NCI-H82 treated with DMSO at 0.1 percent for 48 hours (cell line): ENCODE results near the gene CDS2.

ENCODE experiments used
- DNase-seq: peaks from one replicate; lab custom pipeline; 2025; ENCODE audit not compliant: unreplicated experiment; lab: John Stamatoyannopoulos, UW

Gene CDS2

GRCh38 chr20:5178046-5178445, 51.2 kb downstream of the CDS2 start:
- no peak for DNase-seq

- DNase-seq: no peak
Measured at GRCh38 chr20:5180421-5180820, 53.6 kb downstream of the CDS2 start.

GRCh38 chr20:5180933-5181332, 54.1 kb downstream of the CDS2 start:
- no peak for DNase-seq

- DNase-seq: no peak
Measured at GRCh38 chr20:5181492-5181891, 54.7 kb downstream of the CDS2 start.

GRCh38 chr20:5181958-5182357, 55.1 kb downstream of the CDS2 start:
- DNase-seq: no peak

- no peak for DNase-seq
Measured at GRCh38 chr20:5182615-5183254, 55.9 kb downstream of the CDS2 start.

- no peak for DNase-seq
Measured at GRCh38 chr20:5183731-5184474, 57.1 kb downstream of the CDS2 start.

GRCh38 chr20:5184684-5185083, 57.9 kb downstream of the CDS2 start:
- no peak for DNase-seq

- no peak for DNase-seq
Measured at GRCh38 chr20:5187122-5187521, 60.3 kb downstream of the CDS2 start.

- no peak for DNase-seq
Measured at GRCh38 chr20:5188736-5189135, 61.9 kb downstream of the CDS2 start.

- no peak for DNase-seq
Measured at GRCh38 chr20:5189917-5190316, 63.1 kb downstream of the CDS2 start.

- no peak for DNase-seq
Measured at GRCh38 chr20:5190444-5190843, 63.6 kb downstream of the CDS2 start.

GRCh38 chr20:5191829-5192569, 65.2 kb downstream of the CDS2 start:
- DNase-seq: peak; percentile 59

GRCh38 chr20:5192570-5193431, 66.0 kb downstream of the CDS2 start:
- no peak for DNase-seq

- DNase-seq: no peak
Measured at GRCh38 chr20:5195655-5196054, 68.8 kb downstream of the CDS2 start.

GRCh38 chr20:5196149-5196548, 69.3 kb downstream of the CDS2 start:
- DNase-seq: no peak

- no peak for DNase-seq
Measured at GRCh38 chr20:5197270-5197827, 70.5 kb downstream of the CDS2 start.

- no peak for DNase-seq
Measured at GRCh38 chr20:5197847-5198650, 71.2 kb downstream of the CDS2 start.

GRCh38 chr20:5198651-5198924, 71.8 kb downstream of the CDS2 start:
- no peak for DNase-seq

- DNase-seq: no peak
Measured at GRCh38 chr20:5203380-5203779, 76.6 kb downstream of the CDS2 start.
